GM21529 (cell line): Measurements from ENCODE around the gene AKR1D1.
"Not testable (repeated sequence)": the region's sequence is repeated elsewhere in the genome, so short reads cannot be mapped to it uniquely, and the experiment has no call there.

ENCODE experiments used
- ATAC-seq: cut with Tn5 transposase; IDR thresholded peaks from one replicate; pipeline ENCODE4 v1.9.1; 2021; ENCODE audit not compliant: unreplicated experiment

The AKR1D1 gene

GRCh38 chr7:138072726-138073125, 3.5 kb upstream of the AKR1D1 start:
- ATAC-seq: no peak

GRCh38 chr7:138074121-138074520, 2.1 kb upstream of the AKR1D1 start:
- no peak for ATAC-seq

GRCh38 chr7:138074540-138074939, 1.7 kb upstream of the AKR1D1 start:
- ATAC-seq: no peak

- no peak for ATAC-seq
Measured at GRCh38 chr7:138075350-138075749, 909 bp upstream of the AKR1D1 start.

- not testable (repeated sequence) for ATAC-seq
Measured at GRCh38 chr7:138075786-138076185, 473 bp upstream of the AKR1D1 start.

- no peak for ATAC-seq
Measured at GRCh38 chr7:138077809-138078208, 1.6 kb downstream of the AKR1D1 start.

- no peak for ATAC-seq
Measured at GRCh38 chr7:138079137-138079536, 2.9 kb downstream of the AKR1D1 start.

- no peak for ATAC-seq
Measured at GRCh38 chr7:138081868-138082267, 5.6 kb downstream of the AKR1D1 start.

GRCh38 chr7:138083859-138084258, 7.6 kb downstream of the AKR1D1 start:
- ATAC-seq: no peak

- no peak for ATAC-seq
Measured at GRCh38 chr7:138086563-138087270, 10.5 kb downstream of the AKR1D1 start.

GRCh38 chr7:138089080-138089901, 13.0 kb downstream of the AKR1D1 start:
- ATAC-seq: no peak

- ATAC-seq: peak; percentile 53
Measured at GRCh38 chr7:138091032-138091431, 14.8 kb downstream of the AKR1D1 start.

- not testable (repeated sequence) for ATAC-seq
Measured at GRCh38 chr7:138091840-138092239, 15.6 kb downstream of the AKR1D1 start.

- ATAC-seq: no peak
Measured at GRCh38 chr7:138092486-138093028, 16.3 kb downstream of the AKR1D1 start.

GRCh38 chr7:138095972-138096935, 20.0 kb downstream of the AKR1D1 start:
- ATAC-seq: no peak

- ATAC-seq: peak; percentile 76
Measured at GRCh38 chr7:138097064-138097741, 20.9 kb downstream of the AKR1D1 start.

- no peak for ATAC-seq
Measured at GRCh38 chr7:138099813-138100212, 23.6 kb downstream of the AKR1D1 start.

- no peak for ATAC-seq
Measured at GRCh38 chr7:138105221-138105620, 29.0 kb downstream of the AKR1D1 start.

- no peak for ATAC-seq
Measured at GRCh38 chr7:138115047-138115446, 38.8 kb downstream of the AKR1D1 start.

GRCh38 chr7:138116141-138116540, 39.9 kb downstream of the AKR1D1 start:
- no peak for ATAC-seq
